HG03066 (cell line): ENCODE data around the gene ZFP90.
"Not testable (repeated sequence)": the region's sequence is repeated elsewhere in the genome, so short reads cannot be mapped to it uniquely, and the experiment has no call there.

Experiments
- ATAC-seq: cut with Tn5 transposase; IDR thresholded peaks from one replicate; pipeline ENCODE4 v1.9.1; 2021; ENCODE audit warnings: low read depth; ENCODE audit not compliant: unreplicated experiment

Gene ZFP90

DNA sequence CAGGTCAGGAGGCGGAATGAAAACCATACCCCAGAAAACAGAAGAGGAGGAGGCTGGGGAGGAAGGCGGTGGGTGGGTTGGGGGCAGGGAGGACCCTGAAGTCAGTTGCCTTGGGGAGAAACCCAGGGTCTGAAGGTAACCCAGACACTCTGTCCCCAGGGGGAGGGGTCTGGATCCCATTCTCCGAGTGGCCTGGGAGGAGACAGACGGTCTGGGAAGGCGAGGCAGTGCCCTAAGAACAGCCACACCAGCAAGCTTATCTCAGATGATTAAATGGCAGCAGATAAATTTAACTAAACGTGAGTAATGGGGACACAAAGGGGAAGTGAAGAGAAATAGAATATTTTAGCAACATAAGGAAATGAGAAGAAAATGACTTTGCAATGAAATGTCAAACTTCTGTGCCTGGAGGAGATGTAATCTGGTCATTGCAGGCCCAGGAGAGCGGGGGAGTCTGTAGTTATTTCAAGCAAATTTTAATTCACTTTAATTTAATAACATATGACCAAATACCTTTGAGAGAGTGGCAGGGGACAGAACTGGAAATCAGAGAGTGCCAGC lies 21.4 kb upstream of the ZFP90 start:
- no peak for ATAC-seq

DNA sequence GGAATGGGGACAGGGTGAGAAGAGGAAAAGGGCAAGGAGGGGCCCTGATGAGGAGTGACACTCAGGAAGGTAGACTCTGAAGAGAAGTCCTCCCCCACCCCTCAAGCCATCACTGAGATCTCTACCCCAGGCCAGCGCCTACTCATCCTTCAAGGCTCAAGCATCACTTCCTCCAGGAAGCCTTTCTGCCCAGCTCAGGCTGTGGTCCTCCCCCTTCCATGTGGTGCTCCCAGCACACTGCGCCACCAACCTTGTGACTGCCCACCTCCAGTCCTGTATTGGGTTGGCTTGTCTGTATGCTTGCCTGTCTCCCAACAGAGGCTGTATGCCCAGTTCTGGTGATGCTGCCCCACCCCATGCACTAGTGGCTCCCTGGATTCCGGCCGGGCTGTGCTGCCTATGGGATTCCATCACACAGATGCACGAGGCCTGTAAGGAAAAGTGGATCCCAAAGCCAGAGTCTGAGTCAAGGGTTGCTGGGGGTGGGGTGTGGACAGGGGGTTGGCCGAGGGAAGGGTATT lies 19.8 kb upstream of the ZFP90 start:
- ATAC-seq = no peak

DNA sequence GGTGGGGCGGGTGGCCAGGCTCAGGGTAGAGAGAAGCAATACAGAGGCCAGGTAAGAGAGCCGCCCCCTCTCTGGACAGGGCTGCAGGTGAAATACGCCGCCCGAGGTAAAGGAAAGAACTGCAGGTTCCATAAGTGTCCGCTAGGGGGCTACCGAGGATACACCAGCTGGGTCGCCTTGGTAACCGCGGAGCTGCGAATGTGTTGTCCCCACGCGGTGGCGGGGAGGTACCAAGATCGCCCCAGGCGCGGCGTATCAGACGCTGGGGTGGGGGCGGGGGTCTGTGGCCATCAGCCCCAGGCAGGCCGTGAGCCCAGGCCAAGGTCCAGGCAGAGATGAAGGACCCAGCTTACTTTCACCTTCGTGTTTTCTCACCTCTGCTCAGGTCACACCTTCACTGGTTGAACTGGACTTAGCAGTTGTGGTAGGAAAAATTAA lies 18.4 kb upstream of the ZFP90 start:
- ATAC-seq = peak; percentile 84

DNA sequence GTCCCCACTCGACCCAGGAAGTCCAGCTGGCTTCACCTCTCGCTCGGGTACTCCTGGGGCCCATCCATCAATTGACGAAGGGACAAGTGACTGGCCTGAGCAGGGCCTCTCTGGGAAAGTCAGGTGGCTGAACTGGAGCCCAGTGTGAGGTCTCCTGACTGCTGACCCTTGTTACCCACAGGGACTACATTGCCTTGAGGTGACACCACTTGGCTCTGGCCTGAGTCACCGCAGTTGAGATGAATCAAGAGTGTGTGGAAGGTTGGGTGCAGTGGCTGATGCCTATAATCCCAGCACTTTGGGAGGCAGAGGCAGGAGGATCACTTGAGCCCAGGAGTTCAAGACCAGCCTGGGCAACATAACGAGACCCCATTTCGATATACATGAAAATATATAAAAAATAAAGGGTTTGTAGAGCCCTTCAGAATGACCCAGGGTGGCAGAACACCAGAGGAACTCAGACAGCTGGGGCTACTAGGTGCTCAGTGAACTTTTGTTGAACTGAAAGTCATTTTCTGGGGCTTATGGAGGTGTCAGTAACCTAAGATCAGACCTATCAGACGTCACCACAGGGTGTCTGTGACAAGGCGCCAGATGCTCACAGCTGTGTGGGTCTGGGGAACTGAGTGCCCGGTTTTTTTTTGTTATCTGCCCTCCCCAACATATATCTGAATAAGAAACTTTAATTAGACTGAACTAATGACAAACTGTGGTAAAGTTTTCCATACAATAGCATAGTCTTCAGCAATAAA lies 14.8 kb upstream of the ZFP90 start:
- no peak for ATAC-seq

DNA sequence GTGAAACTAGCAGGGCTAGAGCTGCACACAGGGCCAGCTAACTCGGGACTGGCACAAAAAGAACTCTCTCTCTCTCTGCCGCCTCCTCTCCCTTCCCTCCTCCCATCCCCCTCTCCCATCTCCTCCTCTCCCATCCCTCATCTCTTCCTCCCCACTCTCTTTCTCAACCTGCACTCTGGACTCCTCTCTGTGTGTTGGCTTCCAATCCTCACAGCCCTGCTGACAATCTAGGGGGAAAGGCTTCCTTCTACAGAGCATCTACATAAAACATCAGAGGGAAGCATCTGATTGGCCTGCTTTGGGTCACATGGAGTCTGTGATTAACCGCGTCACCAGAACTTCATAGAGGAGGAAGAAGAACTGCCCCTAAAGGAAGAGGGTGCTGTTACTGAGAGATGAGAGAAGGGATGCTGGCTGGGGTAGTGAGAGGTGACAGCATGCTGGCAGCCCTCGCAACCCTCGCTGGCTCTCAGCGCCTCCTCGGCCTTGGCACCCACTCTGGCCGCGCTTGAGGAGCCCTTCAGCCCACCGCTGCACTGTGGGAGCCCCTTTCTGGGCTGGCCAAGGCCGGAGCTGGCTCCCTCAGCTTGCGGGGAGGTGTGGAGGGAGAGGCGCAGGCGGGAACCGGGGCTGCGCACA lies 12.8 kb upstream of the ZFP90 start:
- ATAC-seq = no peak

DNA sequence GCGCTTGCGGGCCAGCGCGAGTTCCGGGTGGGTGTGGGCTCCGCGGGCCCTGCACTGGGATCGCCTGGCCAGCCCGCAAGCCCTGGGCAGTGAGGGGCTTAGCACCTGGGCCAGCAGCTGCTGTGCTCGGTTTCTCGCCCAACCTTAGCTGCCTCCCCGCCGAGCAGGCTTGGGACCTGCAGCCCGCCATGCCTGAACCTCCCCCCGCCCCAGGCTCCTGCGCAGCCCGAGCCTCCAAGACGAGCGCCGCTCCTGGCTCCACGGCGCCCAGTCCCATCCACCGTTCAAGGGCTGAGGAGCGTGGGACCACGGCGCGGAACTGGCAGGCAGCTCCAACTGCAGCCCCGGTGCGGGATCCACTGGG lies 12.3 kb upstream of the ZFP90 start:
- ATAC-seq = no peak

DNA sequence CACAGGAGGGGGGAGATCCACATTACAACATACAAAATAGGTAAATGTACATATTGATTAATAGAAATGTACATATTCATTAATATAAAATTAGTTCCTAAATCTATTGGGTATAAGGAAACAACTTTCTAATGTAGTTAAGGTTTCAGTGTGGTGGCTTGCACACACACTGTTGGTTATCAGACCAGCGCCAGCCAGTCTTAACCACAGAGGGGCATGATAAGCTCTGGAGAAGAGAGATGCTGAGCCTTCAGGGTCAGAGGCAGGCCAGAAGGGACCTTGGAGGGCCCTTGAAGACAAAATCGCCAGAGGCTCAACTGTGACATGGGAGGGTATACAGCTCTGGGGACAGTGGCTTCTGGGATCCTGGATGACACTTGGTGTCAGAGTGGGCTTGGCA lies 10.9 kb upstream of the ZFP90 start:
- ATAC-seq = no peak

DNA sequence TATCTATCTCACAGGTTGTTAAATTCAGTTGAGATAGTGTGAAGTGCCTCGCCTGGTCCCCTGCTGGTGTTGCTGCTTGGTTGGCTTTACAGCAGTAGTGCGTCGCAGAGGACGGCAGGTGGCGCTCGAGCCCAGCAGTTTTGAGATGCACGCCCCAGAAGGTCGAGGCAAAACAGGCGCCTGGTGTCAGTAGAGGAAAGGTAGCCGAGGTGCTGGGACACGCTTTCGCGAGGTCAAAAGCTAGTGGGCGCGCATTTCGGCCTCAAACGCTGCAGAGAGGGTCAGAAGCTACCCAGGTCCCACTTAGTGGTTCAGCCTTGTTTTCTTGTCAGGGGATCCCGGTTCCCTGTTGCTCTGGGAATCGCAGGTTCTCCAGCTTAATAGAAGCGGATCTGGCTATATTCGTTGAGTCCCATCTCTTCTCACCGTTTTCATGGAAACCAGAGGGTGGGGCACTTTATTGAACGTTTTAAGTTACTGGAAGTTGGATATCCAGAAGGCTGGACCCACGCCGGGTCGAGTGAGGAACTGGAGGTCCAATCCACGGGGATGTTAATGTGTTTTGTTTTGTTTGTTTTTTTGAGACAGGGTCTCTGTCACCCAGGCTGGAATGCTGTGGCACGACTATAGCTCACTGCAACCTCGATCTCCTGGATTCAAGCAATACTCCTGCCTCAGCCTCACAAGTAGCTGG lies 10.3 kb upstream of the ZFP90 start:
- ATAC-seq = peak; percentile 68

DNA sequence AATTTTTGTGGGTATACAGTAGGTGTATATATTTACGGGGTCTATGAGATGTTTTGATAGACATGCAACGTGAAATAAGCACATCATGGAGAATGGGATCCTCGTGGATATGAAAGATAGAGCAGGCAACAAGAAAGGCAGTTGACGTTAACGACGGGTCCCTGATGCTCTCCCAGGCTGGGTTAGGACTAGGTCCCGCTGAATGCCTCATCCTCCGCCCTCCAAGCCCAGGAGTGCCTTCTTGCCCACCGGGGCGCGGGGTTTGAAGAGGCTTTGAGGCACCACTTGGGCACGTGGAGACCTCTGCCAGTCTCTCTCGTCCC lies 9.5 kb upstream of the ZFP90 start:
- ATAC-seq = peak; percentile 27

DNA sequence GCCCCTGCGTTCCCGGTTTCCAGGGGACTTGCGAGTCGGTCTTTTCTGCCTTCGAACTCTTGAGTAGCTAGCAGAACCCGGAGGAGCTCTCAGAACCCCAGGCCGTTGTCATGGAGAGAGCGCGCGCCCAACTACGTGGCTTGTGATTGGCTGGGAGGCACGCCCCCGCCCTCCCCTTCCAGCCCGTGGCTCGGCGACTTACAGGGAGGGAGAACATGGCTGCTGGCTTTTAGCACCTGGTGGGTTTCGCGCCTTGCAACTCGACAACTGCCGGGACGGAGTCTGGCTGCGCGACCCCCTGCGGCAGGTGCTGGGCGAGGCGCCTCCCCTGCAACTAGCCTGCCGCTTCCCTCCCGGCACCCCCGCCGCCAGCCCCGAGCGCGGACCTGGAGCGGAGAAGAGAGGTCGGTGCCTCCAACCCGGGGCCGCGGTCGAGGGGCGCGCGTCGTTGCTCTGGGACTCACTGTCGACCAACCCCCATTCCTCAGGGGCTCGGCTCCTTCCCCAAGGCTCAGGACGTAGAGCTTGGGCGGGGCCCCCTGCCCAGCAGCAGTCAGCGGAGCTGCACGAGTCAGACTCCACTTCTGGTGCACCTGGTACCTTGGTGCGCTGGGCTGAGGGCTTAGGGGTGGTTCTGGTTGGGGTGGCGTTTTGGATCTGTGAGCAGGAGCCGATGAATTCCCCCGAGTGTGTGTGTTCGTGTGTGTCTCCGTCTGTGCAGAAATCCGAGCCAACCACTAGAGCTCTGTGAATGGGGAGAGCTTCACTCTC lies 9.0 kb upstream of the ZFP90 start:
- peak; percentile 87 for ATAC-seq

DNA sequence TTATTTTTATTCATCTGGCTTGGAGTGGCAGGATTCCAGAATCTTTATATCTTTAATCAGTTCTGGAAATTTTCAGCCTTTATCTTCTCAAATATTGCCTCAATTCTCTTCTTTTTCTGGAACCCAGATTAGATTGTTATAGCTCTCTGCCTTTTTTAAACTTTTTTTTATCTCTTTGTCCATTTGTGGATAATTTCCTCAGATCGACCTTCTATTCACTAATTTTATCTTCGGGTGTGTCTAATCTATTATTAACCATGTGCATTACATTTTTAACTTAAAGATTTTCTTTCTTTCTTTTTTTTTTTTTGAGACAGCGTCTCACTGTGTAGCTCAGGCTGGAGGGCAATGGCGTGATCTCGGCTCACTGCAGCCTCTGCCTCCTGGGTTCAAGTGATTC lies 5.2 kb upstream of the ZFP90 start:
- ATAC-seq = no peak

DNA sequence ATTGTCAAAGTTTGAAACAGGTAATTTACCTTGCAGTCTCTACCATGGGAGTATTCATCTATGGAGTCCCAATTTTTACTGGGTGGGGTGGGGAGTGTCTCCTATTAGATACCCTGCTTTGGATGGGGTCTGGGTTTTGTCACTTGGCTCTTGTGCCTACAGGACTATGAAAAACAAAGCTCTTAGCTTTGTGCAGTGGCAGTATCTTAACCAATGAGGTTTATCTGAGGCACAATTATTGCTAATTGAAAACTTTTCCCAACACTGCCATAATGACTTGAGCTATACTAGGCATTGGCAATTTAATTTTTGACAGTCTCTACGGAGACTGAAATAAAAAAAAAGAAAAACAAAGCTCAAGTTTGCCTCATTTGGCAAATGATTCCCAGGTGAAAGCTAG lies 3.8 kb upstream of the ZFP90 start:
- no peak for ATAC-seq

DNA sequence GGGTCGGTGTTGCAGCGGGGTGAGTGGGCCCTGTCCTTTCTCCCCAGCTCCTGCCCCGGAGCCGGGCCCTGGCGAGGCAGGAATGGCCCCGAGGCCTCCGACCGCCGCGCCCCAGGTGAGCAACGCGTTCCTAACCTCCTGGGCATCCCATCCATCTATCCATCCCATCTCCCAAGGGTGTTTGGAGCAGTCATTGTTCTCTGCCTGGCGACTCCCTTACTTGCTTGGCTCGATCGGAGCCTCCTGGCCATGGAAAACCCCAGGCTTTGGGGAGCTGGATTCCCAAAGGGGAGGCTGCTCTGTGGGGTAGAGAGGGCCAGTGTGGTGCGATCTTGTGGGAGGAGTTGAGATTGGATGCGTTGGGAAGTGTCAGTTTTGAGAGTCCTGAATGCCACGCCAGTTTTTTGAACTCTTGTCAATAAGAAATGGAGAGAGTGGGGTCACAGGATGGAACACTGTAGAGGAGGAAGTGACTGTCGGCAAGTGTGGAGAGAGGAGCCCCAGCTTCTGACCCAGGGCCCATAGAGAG lies 684 bp downstream of the ZFP90 start:
- ATAC-seq = peak; percentile 19

DNA sequence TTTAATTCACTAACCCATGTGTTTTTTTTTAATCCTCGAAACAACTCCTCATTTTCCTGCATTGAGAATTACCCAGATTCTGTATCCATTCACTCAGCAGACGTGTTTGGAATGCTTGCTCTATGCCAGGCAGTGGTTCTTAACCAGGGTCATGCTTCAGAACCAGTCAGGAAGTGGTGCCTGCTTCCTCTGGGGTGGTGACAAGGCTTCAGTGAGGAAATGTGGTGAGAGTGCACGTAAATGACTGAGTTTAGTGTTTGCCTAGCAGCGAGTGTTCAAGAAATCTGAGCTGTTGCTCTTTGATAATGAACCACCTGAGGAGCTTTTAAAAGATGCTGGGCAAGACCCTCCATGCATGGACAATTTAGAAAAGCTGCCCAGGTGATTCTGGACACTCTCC lies 9.9 kb downstream of the ZFP90 start:
- no peak for ATAC-seq

DNA sequence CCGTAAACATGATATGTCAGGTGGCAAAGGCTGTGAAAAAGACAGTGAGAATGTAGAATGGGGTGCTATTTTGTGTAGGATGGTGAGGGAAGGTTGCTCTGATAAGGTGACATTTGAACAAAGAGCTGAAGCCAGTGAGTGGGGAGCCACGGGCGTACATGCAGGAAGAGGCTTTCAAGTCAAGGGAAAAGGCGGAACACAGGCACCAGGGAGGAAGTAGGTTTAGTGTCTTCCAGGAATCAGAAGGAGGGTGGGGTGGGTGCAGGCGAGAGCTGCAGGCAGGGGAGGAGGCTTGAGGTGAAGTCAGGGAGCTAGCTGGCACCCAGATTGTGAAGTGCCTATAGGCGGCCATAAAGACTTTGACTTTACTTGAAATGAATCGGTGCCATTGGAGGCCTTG lies 14.1 kb downstream of the ZFP90 start:
- ATAC-seq = no peak

DNA sequence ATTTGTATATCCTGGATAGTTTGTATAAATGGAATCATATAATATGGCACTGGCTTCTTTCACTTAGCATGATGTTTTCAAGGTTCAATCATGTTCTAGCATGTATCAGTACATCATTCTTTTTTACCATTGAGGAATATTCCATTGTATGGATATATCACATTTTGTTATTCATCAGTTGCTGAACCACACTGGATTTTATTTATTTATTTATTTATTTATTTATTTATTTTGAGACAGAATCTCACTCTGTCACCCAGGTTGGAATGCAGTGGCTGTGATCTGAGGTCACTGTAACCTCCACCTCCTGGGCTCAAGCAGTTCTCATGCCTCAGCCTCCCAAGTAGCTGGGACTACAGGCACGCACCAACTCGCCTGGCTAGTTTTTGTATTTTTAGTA lies 21.2 kb downstream of the ZFP90 start:
- ATAC-seq = not testable (repeated sequence)

DNA sequence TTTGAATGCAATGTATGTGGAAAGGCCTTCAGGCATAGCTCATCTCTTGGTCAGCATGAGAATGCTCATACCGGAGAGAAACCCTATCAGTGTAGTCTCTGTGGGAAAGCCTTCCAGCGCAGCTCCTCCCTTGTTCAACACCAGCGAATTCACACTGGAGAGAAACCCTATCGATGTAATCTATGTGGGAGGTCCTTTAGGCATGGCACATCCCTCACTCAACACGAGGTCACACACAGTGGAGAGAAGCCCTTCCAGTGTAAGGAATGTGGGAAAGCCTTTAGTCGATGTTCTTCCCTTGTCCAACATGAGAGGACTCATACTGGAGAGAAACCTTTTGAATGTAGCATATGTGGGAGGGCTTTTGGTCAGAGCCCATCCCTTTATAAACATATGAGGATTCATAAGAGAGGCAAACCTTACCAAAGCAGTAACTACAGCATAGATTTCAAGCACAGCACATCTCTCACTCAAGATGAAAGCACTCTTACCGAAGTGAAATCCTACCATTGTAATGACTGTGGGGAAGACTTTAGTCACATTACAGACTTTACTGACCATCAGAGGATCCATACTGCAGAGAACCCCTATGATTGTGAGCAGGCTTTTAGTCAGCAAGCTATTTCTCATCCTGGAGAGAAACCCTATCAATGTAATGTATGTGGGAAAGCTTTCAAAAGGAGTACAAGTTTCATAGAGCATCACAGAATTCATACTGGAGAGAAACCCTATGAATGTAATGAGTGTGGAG lies 24.7 kb downstream of the ZFP90 start:
- ATAC-seq = no peak

DNA sequence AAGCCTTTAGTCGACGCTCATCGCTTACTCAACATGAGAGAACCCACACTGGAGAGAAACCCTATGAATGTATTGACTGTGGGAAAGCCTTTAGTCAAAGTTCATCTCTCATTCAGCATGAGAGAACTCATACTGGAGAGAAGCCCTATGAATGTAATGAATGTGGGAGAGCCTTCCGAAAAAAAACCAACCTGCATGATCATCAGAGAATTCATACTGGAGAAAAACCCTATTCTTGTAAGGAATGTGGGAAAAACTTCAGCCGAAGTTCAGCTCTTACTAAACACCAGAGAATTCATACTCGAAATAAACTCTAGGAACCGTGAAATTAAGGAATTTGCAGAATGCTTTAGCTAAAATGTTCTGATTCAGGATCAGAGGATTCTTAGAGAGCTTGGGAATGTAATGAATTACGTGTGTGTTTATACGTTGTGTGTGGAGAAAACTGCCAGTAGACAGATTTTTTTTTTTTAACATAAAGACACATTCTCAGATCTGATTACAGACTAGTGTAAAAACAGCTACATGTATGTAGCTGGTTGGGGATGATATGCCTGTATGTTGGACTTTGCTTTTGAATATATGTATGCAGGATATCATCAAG lies 25.4 kb downstream of the ZFP90 start:
- ATAC-seq = no peak

DNA sequence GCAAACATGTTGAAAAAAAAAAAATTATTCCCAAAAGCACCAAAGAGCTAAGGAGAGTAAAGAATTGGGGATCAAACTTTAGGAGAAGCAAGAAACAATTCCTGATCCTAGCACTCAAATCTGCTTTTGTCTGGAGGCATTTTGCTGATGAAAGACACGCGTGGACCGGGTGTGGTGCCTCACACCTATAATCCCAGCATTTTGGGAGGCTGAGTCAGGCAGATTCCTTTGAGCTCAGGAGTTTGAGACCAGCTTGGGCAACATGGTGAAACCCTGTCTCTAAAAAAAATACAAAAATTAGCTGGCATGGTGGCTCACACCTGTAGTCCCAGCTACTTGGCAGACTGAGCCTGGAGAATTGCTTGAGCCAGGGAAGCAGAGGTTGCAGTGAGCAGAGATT lies 35.4 kb downstream of the ZFP90 start:
- no peak for ATAC-seq
